Transverse colon (tissue), 4 donors: Measurements from ENCODE around the gene ITPRID2.

Experiments
- POLR2AphosphoS5 ChIP-seq, 3 donors: sonication (generic); formaldehyde crosslinking; IDR thresholded peaks; one replicate each; pipeline ENCODE4 v1.6.1; 2016; ENCODE audit warnings: antibody characterized with exemption in 3 of 3
- TF ChIP-seq, protein P1 (sequence below), 5 experiments: fragments of 200-600 bp in 3 of 5; fragments of 450-650 bp in 2 of 5; sonication (generic) in 3 of 5; IDR thresholded peaks; 1 replicate in 2 of 5; 2 replicates in 3 of 5; pipeline ENCODE4 v1.5.1; 2016 to 2017; ENCODE audit warnings: antibody characterized with exemption in 5 of 5, inconsistent platforms in 3 of 5, mild to moderate bottlenecking in 2 of 5, moderate library complexity in 1 of 5

DNA sequence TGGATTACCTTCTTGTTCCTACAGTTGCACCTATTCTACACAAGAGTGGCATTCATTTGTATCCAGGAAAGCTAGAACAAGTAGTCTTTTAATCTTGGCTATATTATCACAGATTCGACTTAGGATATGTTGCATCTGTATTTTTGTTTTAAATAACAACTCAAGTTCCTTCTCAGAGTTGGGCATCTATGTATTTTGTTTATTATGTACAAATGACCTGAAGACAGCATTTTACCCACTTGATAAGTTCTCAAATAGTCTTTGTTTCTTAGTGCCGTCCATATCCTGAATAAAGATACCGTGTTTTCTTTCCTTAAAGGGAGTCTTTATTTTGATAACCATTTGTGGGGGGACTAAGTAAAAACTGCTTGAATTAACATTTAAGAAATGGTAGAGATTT is 2.9 kb downstream of the ITPRID2 start:
- TF ChIP-seq, protein P1, sequence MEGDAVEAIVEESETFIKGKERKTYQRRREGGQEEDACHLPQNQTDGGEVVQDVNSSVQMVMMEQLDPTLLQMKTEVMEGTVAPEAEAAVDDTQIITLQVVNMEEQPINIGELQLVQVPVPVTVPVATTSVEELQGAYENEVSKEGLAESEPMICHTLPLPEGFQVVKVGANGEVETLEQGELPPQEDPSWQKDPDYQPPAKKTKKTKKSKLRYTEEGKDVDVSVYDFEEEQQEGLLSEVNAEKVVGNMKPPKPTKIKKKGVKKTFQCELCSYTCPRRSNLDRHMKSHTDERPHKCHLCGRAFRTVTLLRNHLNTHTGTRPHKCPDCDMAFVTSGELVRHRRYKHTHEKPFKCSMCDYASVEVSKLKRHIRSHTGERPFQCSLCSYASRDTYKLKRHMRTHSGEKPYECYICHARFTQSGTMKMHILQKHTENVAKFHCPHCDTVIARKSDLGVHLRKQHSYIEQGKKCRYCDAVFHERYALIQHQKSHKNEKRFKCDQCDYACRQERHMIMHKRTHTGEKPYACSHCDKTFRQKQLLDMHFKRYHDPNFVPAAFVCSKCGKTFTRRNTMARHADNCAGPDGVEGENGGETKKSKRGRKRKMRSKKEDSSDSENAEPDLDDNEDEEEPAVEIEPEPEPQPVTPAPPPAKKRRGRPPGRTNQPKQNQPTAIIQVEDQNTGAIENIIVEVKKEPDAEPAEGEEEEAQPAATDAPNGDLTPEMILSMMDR (IDR thresholded peaks at IDR 0.05), result no peak
- no peak for TF ChIP-seq POLR2AphosphoS5 (IDR thresholded peaks at IDR 0.05)
